ENCODE results near the gene MFAP3. TPM values are rescaled to one million over a fixed set of nuclear protein-coding genes. Genes with fewer than 3 reads are reported as not detected.

Gene MFAP3
- total RNA-seq, 1 experiment from 2014 or later: 18.5 TPM

GRCh38 chr5:154093142-154093532, 54.4 kb downstream of the MFAP3 start:
- H3K27me3 ChIP-seq (ENCODE audit: insufficient read depth, low read length): peaks cover 28% of the 10 kb centered on the region
- no TSS peak for BruUV-seq (replicated peaks)
- H3K4me2 ChIP-seq (ENCODE audit: low read length): no peak overlapping the region
- TF ChIP-seq SIN3A (IDR thresholded peaks at IDR 0.05; ENCODE audit: low read depth): no peak
- no peaks in the 10 kb centered on the region for H3K36me3 ChIP-seq (ENCODE audit: control insufficient read depth in 1 of 2, insufficient read depth in 2 of 2, low read length in 2 of 2)
- no peak overlapping the region for H2AFZ ChIP-seq (ENCODE audit: low read depth, low read length, poor library complexity, severe bottlenecking)
- no peaks in the 10 kb centered on the region for H3K9me2 ChIP-seq (ENCODE audit: insufficient read depth)
- no peak overlapping the region for H3K27ac ChIP-seq (ENCODE audit: low read depth, low read length)
- ATAC-seq: no peak
- ChIA-PET CTCF (interaction anchor here (3.4 kb wide), 1 partner anchor 20 kb away, joined by 10 read pairs; no protein-coding TSS in a partner anchor), POLR2A (no interaction called here), RAD21 (ENCODE audit: low non-redundant PET in 1 of 2, low total read pairs in 2 of 2, uncharacterized antibody in 2 of 2, unreplicated experiment in 2 of 2) (no interaction called here)
- no peaks in the 10 kb centered on the region for H3K4me1 ChIP-seq (ENCODE audit: control insufficient read depth in 1 of 2, insufficient read depth in 2 of 2, low read length in 2 of 2)
- no peaks in the 10 kb centered on the region for H4K20me1 ChIP-seq (ENCODE audit: insufficient read depth)
- no peak overlapping the region for H3K4me3 ChIP-seq (replicated peaks in 1 of 2; ENCODE audit: low read depth in 1 of 2, low read length in 2 of 2)
- no peak for DNase-seq (ENCODE audit: low read depth, low spot score)
- no peaks in the 10 kb centered on the region for H3K79me2 ChIP-seq (ENCODE audit: insufficient read depth, low read length)
- H3K9me3 ChIP-seq (ENCODE audit: control insufficient read depth in 1 of 2, insufficient read depth in 1 of 2, low read depth in 1 of 2, low read length in 2 of 2): no peaks in the 10 kb centered on the region
- no peak overlapping the region for H3K9ac ChIP-seq (ENCODE audit: low read length)
- intact Hi-C loops (cut with micrococcal nuclease): no loop called here

GRCh38 chr5:154095904-154096303, 57.1 kb downstream of the MFAP3 start:
- ATAC-seq (no peak), DNase-seq (ENCODE audit: low read depth, low spot score) (no peak)
- ChIA-PET POLR2A (no interaction called here), RAD21 (ENCODE audit: low non-redundant PET in 1 of 2, low total read pairs in 2 of 2, uncharacterized antibody in 2 of 2, unreplicated experiment in 2 of 2) (no interaction called here), CTCF (interaction anchor here (2.4 kb wide), 1 partner anchor 24 kb away, joined by 7 read pairs; no protein-coding TSS in a partner anchor)
- no peaks in the 10 kb centered on the region for H3K36me3 ChIP-seq (ENCODE audit: control insufficient read depth in 1 of 2, insufficient read depth in 2 of 2, low read length in 2 of 2)
- no peaks in the 10 kb centered on the region for H3K9me2 ChIP-seq (ENCODE audit: insufficient read depth)
- no peak overlapping the region for H3K27ac ChIP-seq (ENCODE audit: low read depth, low read length)
- no peak overlapping the region for H3K4me2 ChIP-seq (ENCODE audit: low read length)
- H3K4me1 ChIP-seq (ENCODE audit: control insufficient read depth in 1 of 2, insufficient read depth in 2 of 2, low read length in 2 of 2): no peaks in the 10 kb centered on the region
- peaks cover 28% of the 10 kb centered on the region for H3K27me3 ChIP-seq (ENCODE audit: insufficient read depth, low read length)
- no peaks in the 10 kb centered on the region for H3K9me3 ChIP-seq (ENCODE audit: control insufficient read depth in 1 of 2, insufficient read depth in 1 of 2, low read depth in 1 of 2, low read length in 2 of 2)
- intact Hi-C loops (cut with micrococcal nuclease): no loop called here
- H4K20me1 ChIP-seq (ENCODE audit: insufficient read depth): no peaks in the 10 kb centered on the region
- no peak overlapping the region for H2AFZ ChIP-seq (ENCODE audit: low read depth, low read length, poor library complexity, severe bottlenecking)
- no peaks in the 10 kb centered on the region for H3K79me2 ChIP-seq (ENCODE audit: insufficient read depth, low read length)
- no TSS peak for BruUV-seq (replicated peaks)
- H3K9ac ChIP-seq (ENCODE audit: low read length): no peak overlapping the region
- H3K4me3 ChIP-seq (replicated peaks in 1 of 2; ENCODE audit: low read depth in 1 of 2, low read length in 2 of 2): no peak overlapping the region
- TF ChIP-seq CBX3 (IDR thresholded peaks at IDR 0.05; ENCODE audit: low read depth) (no peak), ZFX (IDR thresholded peaks at IDR 0.05) (no peak)
- TF ChIP-seq, protein P1, sequence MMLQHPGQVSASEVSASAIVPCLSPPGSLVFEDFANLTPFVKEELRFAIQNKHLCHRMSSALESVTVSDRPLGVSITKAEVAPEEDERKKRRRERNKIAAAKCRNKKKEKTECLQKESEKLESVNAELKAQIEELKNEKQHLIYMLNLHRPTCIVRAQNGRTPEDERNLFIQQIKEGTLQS (IDR thresholded peaks at IDR 0.05): no peak
- TF ChIP-seq, protein P2, sequence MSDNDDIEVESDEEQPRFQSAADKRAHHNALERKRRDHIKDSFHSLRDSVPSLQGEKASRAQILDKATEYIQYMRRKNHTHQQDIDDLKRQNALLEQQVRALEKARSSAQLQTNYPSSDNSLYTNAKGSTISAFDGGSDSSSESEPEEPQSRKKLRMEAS (IDR thresholded peaks at IDR 0.05): no peak
